ENCODE measurements around the gene PAPPA.

DNA sequence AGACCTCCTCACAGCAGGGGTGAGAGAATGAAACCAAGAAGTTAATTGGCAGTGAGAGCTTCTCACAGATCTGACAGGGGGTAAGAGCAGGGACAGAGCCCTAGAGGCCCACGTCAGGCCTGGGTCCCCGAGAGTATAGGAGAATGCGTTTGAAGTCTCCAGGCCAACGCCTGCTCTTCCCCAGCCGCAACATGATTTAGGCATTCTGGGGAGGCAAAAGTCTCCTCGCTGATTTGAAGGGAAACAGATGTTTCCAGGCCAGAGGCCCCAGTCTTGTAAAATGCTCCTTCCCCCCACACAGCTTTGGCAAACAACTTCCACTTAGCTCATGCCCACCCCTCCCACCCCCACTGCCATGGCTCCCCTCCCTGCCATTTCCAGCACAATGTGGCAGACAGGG, 294.3 kb downstream of the PAPPA start:
- TF ChIP-seq EZH2 (IDR thresholded peaks at IDR 0.05; ENCODE audit: low read depth), result no peak
- TF ChIP-seq, protein P1, sequence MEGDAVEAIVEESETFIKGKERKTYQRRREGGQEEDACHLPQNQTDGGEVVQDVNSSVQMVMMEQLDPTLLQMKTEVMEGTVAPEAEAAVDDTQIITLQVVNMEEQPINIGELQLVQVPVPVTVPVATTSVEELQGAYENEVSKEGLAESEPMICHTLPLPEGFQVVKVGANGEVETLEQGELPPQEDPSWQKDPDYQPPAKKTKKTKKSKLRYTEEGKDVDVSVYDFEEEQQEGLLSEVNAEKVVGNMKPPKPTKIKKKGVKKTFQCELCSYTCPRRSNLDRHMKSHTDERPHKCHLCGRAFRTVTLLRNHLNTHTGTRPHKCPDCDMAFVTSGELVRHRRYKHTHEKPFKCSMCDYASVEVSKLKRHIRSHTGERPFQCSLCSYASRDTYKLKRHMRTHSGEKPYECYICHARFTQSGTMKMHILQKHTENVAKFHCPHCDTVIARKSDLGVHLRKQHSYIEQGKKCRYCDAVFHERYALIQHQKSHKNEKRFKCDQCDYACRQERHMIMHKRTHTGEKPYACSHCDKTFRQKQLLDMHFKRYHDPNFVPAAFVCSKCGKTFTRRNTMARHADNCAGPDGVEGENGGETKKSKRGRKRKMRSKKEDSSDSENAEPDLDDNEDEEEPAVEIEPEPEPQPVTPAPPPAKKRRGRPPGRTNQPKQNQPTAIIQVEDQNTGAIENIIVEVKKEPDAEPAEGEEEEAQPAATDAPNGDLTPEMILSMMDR (conservative IDR thresholded peaks at IDR 0.05), result no peak

All from PC-9 (cell line).